ENCODE measurements around the gene DNLZ. TPM values are rescaled to one million over a fixed set of nuclear protein-coding genes. Genes with fewer than 3 reads are reported as not detected.
A peak's percentile ranks its signal among the peaks of the same experiment; 100 is the strongest.

DNLZ gene
- total RNA-seq, 5 donors from 2014 or later (not counting 1 experiment from before 2014, with no cell fraction given), result 20.4 to 46.8 (median 36.3) TPM

DNA sequence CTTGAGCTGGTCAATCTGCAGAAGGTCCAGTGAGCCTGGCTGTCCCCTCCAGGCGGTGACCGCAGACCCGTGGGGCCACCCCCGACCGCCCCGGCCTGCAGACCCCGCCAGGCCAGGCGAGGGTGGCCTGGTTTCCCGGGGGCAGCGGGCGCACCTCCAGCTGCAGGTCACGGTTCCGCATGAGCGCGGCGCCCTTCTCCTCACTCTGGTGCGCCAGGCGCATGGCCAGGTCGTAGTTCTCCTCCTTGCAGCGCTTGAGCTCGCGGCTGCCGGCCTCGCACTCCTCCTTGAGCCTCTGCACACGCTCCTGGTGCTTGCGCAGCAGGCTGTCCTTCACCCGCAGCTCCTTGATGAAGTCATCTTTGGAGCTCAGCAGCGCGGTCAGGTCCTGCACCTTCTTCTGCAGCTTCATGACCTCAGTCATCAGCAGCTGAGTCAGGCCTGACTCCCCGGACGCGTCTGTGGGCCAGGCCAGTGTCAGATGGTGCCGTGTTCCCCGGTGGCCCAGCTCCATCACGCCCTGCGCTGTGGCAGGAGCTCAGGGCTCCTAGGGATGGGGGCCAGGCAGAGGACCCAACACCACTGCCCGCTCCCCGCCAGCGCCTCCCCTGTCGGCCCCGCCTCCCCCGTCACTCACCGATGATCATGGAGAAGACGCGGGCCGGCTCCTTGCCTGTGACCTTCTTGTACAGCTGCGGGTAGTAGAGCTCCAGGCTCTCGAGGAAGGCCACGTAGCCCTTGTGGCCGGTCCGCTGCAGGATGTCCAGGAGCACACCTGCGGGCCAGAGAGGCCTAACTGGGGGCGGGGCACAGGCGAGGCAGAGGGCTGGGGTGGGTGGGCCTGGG is 7.4 kb upstream of the DNLZ start:
- Mint-ChIP-seq H3K27ac (no peak overlapping the region), H3K27me3 (peaks cover 0 to 6% of the 10 kb centered on the region in 2 donors), H3K4me3 (no peak overlapping the region), H3K36me3 (no peaks in the 10 kb centered on the region), H3K4me1 (no peaks in the 10 kb centered on the region), H3K9me3 (no peaks in the 10 kb centered on the region)
- CTCF ChIA-PET, result interaction anchor here in 1 of 2 donors (0.6 kb wide), 1 partner anchor 753 kb away, joined by 3 read pairs; no protein-coding TSS in a partner anchor
- Histone ChIP-seq H3K27me3 (replicated peaks in 1 of 2; ENCODE audit: control insufficient read depth in 2 of 2, extremely low read depth in 1 of 2, insufficient read depth in 2 of 2, low read length in 1 of 2) (peaks cover 0 to 20% of the 10 kb centered on the region in 2 experiments), H3K9me3 (no peaks in the 10 kb centered on the region), H3K4me1 (ENCODE audit: control insufficient read depth in 1 of 2, extremely low read depth in 1 of 2, insufficient read depth in 2 of 2, low read length in 2 of 2) (peaks cover 0 to 4% of the 10 kb centered on the region in 2 experiments), H3K27ac (ENCODE audit: low read length) (no peak overlapping the region), H3K4me3 (ENCODE audit: control insufficient read depth in 1 of 2, extremely low read depth in 1 of 2, low read length in 1 of 2) (no peak overlapping the region), H3K36me3 (ENCODE audit: control insufficient read depth in 2 of 2, extremely low read depth in 1 of 2, insufficient read depth in 1 of 2, low read length in 1 of 2) (peaks cover 0 to 5% of the 10 kb centered on the region in 2 donors)
- DNase-seq, result no peak
- POLR2A ChIA-PET, result no interaction called here
- 95% methylated on average over 54 of the region's 54 CpGs for WGBS (ENCODE audit: insufficient coverage)
- ATAC-seq (replicated peaks in 1 of 4), result no peak

- no peaks in the 10 kb centered on the region for H3K9me3 Mint-ChIP-seq
- H3K27me3 ChIP-seq (replicated peaks in 1 of 2; ENCODE audit: control insufficient read depth in 2 of 2, extremely low read depth in 1 of 2, insufficient read depth in 2 of 2, low read length in 1 of 2), result peaks cover 0 to 25% of the 10 kb centered on the region in 2 experiments
- no peak overlapping the region for H3K27ac Mint-ChIP-seq
- H3K4me3 ChIP-seq (ENCODE audit: control insufficient read depth in 1 of 2, extremely low read depth in 1 of 2, low read length in 1 of 2), result no peak overlapping the region
- H3K27ac ChIP-seq (ENCODE audit: low read length), result no peak overlapping the region
- ChIA-PET POLR2A (no interaction called here), CTCF (no interaction called here)
- no peaks in the 10 kb centered on the region for H3K36me3 Mint-ChIP-seq
- no peaks in the 10 kb centered on the region for H3K4me1 Mint-ChIP-seq
- peaks cover 0 to 4% of the 10 kb centered on the region in 2 experiments for H3K4me1 ChIP-seq (ENCODE audit: control insufficient read depth in 1 of 2, extremely low read depth in 1 of 2, insufficient read depth in 2 of 2, low read length in 2 of 2)
- ATAC-seq (replicated peaks in 1 of 4) (no peak), DNase-seq (no peak)
- peaks cover 0 to 6% of the 10 kb centered on the region in 2 donors for H3K27me3 Mint-ChIP-seq
- WGBS (ENCODE audit: insufficient coverage), result 97% methylated on average over 13 of the region's 19 CpGs
- peaks cover 0 to under 1% of the 10 kb centered on the region in 2 donors for H3K36me3 ChIP-seq (ENCODE audit: control insufficient read depth in 2 of 2, extremely low read depth in 1 of 2, insufficient read depth in 1 of 2, low read length in 1 of 2)
- H3K9me3 ChIP-seq, result no peaks in the 10 kb centered on the region
- H3K4me3 Mint-ChIP-seq, result no peak overlapping the region
These were observed 6.5 kb upstream of the DNLZ start for GRCh38 chr9:136370037-136370436.

GRCh38 chr9:136368190-136368589 is 4.6 kb upstream of the DNLZ start:
- 90% methylated on average over 16 of the region's 18 CpGs for WGBS (ENCODE audit: insufficient coverage)
- peaks cover 0 to 5% of the 10 kb centered on the region in 2 donors for H3K27me3 Mint-ChIP-seq
- ChIA-PET CTCF (no interaction called here), POLR2A (no interaction called here)
- H3K4me1 Mint-ChIP-seq, result peaks cover 0 to 2% (median 0%) of the 10 kb centered on the region in 3 donors
- Histone ChIP-seq H3K4me3 (ENCODE audit: control insufficient read depth in 1 of 2, extremely low read depth in 1 of 2, low read length in 1 of 2) (no peak overlapping the region), H3K36me3 (ENCODE audit: control insufficient read depth in 2 of 2, extremely low read depth in 1 of 2, insufficient read depth in 1 of 2, low read length in 1 of 2) (no peaks in the 10 kb centered on the region), H3K27me3 (replicated peaks in 1 of 2; ENCODE audit: control insufficient read depth in 2 of 2, extremely low read depth in 1 of 2, insufficient read depth in 2 of 2, low read length in 1 of 2) (peaks cover 0 to 26% of the 10 kb centered on the region in 2 experiments), H3K27ac (ENCODE audit: low read length) (no peak overlapping the region), H3K9me3 (no peaks in the 10 kb centered on the region), H3K4me1 (ENCODE audit: control insufficient read depth in 1 of 2, extremely low read depth in 1 of 2, insufficient read depth in 2 of 2, low read length in 2 of 2) (peaks cover 0 to 13% of the 10 kb centered on the region in 2 experiments)
- DNase-seq (no peak), ATAC-seq (replicated peaks in 1 of 4) (no peak)
- H3K36me3 Mint-ChIP-seq, result no peaks in the 10 kb centered on the region
- no peak overlapping the region for H3K27ac Mint-ChIP-seq
- H3K4me3 Mint-ChIP-seq, result no peak overlapping the region
- no peaks in the 10 kb centered on the region for H3K9me3 Mint-ChIP-seq

GRCh38 chr9:136367296-136368145 is 4.0 kb upstream of the DNLZ start:
- Mint-ChIP-seq H3K9me3 (no peaks in the 10 kb centered on the region), H3K27ac (no peak overlapping the region), H3K4me1 (peaks cover 2 to 6% (median 4%) of the 10 kb centered on the region in 3 donors), H3K27me3 (no peaks in the 10 kb centered on the region), H3K36me3 (no peaks in the 10 kb centered on the region), H3K4me3 (no peak overlapping the region)
- Histone ChIP-seq H3K4me1 (ENCODE audit: control insufficient read depth in 1 of 2, extremely low read depth in 1 of 2, insufficient read depth in 2 of 2, low read length in 2 of 2) (peaks cover 0 to 15% of the 10 kb centered on the region in 2 experiments), H3K27ac (ENCODE audit: low read length) (no peak overlapping the region), H3K27me3 (replicated peaks in 1 of 2; ENCODE audit: control insufficient read depth in 2 of 2, extremely low read depth in 1 of 2, insufficient read depth in 2 of 2, low read length in 1 of 2) (peaks cover 0 to 20% of the 10 kb centered on the region in 2 experiments), H3K36me3 (ENCODE audit: control insufficient read depth in 2 of 2, extremely low read depth in 1 of 2, insufficient read depth in 1 of 2, low read length in 1 of 2) (no peaks in the 10 kb centered on the region), H3K4me3 (ENCODE audit: control insufficient read depth in 1 of 2, extremely low read depth in 1 of 2, low read length in 1 of 2) (no peak overlapping the region), H3K9me3 (no peaks in the 10 kb centered on the region)
- ChIA-PET CTCF (interaction anchor here in 1 of 2 donors (0.7 kb wide), 1 partner anchor 121 kb away, joined by 3 read pairs; no protein-coding TSS in a partner anchor), POLR2A (no interaction called here)
- DNase-seq, result no peak
- 90% methylated on average over 42 of the region's 45 CpGs for WGBS (ENCODE audit: insufficient coverage)
- ATAC-seq (replicated peaks in 1 of 4), result no peak

GRCh38 chr9:136366826-136367225 is 3.3 kb upstream of the DNLZ start:
- no peak overlapping the region for H3K27ac ChIP-seq (ENCODE audit: low read length)
- Mint-ChIP-seq H3K36me3 (no peaks in the 10 kb centered on the region), H3K9me3 (no peaks in the 10 kb centered on the region), H3K4me3 (no peak overlapping the region), H3K27ac (no peak overlapping the region), H3K4me1 (peaks cover 4 to 8% (median 4%) of the 10 kb centered on the region in 3 donors), H3K27me3 (no peaks in the 10 kb centered on the region)
- DNase-seq, result no peak
- peaks cover 0 to 16% of the 10 kb centered on the region in 2 experiments for H3K4me1 ChIP-seq (ENCODE audit: control insufficient read depth in 1 of 2, extremely low read depth in 1 of 2, insufficient read depth in 2 of 2, low read length in 2 of 2)
- no peak overlapping the region for H3K4me3 ChIP-seq (ENCODE audit: control insufficient read depth in 1 of 2, extremely low read depth in 1 of 2, low read length in 1 of 2)
- H3K9me3 ChIP-seq, result no peaks in the 10 kb centered on the region
- whole genome bisulfite sequencing (ENCODE audit: insufficient coverage), result 89% methylated on average over 9 of the region's 9 CpGs
- H3K36me3 ChIP-seq (ENCODE audit: control insufficient read depth in 2 of 2, extremely low read depth in 1 of 2, insufficient read depth in 1 of 2, low read length in 1 of 2), result no peaks in the 10 kb centered on the region
- peaks cover 0 to 14% of the 10 kb centered on the region in 2 experiments for H3K27me3 ChIP-seq (replicated peaks in 1 of 2; ENCODE audit: control insufficient read depth in 2 of 2, extremely low read depth in 1 of 2, insufficient read depth in 2 of 2, low read length in 1 of 2)
- POLR2A ChIA-PET, result no interaction called here
- CTCF ChIA-PET, result interaction anchor here in 1 of 2 donors (0.7 kb wide), 1 partner anchor 122 kb away, joined by 3 read pairs; no protein-coding TSS in a partner anchor
- no peak for ATAC-seq (replicated peaks in 1 of 4)

GRCh38 chr9:136365775-136366222 is 2.3 kb upstream of the DNLZ start:
- DNase-seq (peak in 1 of 35 experiments; percentile 20), ATAC-seq (replicated peaks in 1 of 4) (no peak)
- WGBS (ENCODE audit: insufficient coverage), result 68% methylated on average over 9 of the region's 9 CpGs
- no peak overlapping the region for H3K4me3 ChIP-seq (ENCODE audit: control insufficient read depth in 1 of 2, extremely low read depth in 1 of 2, low read length in 1 of 2)
- H3K36me3 ChIP-seq (ENCODE audit: control insufficient read depth in 2 of 2, extremely low read depth in 1 of 2, insufficient read depth in 1 of 2, low read length in 1 of 2), result peaks cover 0 to 4% of the 10 kb centered on the region in 2 donors
- H3K9me3 ChIP-seq, result no peaks in the 10 kb centered on the region
- peaks cover 4 to 8% (median 4%) of the 10 kb centered on the region in 3 donors for H3K4me1 Mint-ChIP-seq
- ChIA-PET CTCF (no interaction called here), POLR2A (no interaction called here)
- peaks cover 0 to 13% of the 10 kb centered on the region in 2 experiments for H3K27me3 ChIP-seq (replicated peaks in 1 of 2; ENCODE audit: control insufficient read depth in 2 of 2, extremely low read depth in 1 of 2, insufficient read depth in 2 of 2, low read length in 1 of 2)
- H3K27me3 Mint-ChIP-seq, result no peaks in the 10 kb centered on the region
- H3K4me3 Mint-ChIP-seq, result no peak overlapping the region
- peaks cover 0 to 16% of the 10 kb centered on the region in 2 experiments for H3K4me1 ChIP-seq (ENCODE audit: control insufficient read depth in 1 of 2, extremely low read depth in 1 of 2, insufficient read depth in 2 of 2, low read length in 2 of 2)
- no peaks in the 10 kb centered on the region for H3K9me3 Mint-ChIP-seq
- H3K27ac ChIP-seq (ENCODE audit: low read length), result no peak overlapping the region
- H3K36me3 Mint-ChIP-seq, result no peaks in the 10 kb centered on the region
- H3K27ac Mint-ChIP-seq, result no peak overlapping the region
